GM19438 (cell line): ENCODE results near the gene P4HB.

Experiments used
- ATAC-seq: cut with Tn5 transposase; IDR thresholded peaks from one replicate; pipeline ENCODE4 v1.9.1; 2021; ENCODE audit warnings: low read depth; ENCODE audit not compliant: unreplicated experiment

Gene P4HB

DNA sequence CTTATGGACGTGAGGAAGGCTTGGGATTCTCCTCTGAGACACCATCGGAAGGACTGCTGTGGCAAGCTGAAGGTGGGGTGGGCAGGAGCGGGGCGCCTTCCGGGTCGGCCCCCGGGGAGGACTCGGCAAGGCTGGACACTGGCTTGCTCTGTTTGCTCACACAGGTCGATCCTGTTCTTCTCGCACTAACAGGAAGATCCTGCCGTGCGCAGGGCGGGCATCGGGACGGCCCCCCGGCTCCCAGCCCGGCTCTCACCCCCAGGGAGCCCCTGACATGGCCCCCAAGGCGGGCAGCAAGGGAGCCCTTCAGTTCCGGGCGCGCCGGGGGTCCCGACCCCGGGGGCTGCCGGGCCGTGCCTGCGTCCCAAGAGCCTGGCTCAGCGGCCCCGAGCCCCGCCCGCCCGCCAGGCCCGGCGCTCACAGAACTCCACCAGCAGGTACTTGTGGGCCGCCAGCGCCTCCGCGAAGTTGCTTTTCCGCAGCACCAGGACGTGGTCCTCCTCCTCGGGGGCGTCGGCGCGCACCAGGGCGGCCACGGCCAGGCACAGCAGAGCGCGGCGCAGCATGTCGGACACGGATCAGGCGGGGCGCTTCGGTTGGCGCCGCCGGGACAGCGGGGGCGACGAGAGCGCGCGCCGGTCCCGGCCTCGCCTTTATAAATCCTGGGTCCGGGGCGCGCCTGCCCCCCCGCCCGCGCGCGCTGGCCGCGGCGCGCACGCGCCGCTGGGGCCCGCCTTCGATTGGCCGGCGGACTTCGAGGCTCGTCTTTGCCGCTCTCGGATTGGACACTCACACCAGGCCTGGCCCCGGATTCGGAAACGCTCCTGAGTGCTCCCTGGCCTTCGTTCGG is at the start of gene P4HB:
Gene P4HB (minus strand): TSS at position 630 of the 850 bp plus-strand sequence. CDS start 64 bp downstream, at position 566.
- ATAC-seq, result no peak

DNA sequence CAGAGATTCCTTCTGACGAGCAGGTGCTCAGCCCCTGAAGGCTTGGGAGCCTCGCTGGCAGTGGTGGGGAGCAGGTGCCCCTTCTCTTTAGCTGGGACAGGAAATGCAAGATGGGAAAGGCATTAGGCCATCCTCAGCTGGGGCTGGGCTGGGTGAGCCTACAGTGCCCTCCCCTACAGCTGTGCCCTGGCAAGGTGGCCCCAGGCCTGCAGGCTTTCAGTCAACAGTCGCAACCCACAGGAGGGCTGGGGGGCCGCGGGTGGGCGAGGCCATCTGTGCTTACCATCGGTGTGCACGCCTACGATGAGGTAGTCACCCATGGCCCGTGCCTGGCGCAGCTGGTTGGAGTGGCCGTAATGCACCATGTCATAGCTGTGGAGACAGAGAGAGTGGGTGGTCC is 48.9 kb upstream of the P4HB start:
- ATAC-seq, result no peak

DNA sequence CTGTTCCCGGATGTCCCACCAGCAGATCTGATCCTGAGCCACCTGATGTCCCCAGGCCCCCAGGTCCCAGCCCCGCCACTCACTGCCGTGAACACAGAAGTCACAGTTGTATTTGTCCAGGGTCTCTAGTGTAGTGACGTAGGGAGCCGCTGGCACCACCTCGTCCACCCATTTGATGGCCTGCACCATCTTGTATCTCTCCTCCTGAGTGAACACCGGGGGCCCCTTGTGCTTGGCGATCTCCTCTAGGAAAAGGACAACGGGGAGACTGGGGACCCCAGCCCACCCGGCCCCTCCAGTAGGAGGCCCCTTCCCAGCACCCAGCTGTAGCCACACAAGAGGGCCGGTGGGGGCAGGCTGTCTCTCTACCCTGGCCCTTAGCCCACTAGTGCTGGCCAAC is 48.5 kb upstream of the P4HB start:
- no peak for ATAC-seq

DNA sequence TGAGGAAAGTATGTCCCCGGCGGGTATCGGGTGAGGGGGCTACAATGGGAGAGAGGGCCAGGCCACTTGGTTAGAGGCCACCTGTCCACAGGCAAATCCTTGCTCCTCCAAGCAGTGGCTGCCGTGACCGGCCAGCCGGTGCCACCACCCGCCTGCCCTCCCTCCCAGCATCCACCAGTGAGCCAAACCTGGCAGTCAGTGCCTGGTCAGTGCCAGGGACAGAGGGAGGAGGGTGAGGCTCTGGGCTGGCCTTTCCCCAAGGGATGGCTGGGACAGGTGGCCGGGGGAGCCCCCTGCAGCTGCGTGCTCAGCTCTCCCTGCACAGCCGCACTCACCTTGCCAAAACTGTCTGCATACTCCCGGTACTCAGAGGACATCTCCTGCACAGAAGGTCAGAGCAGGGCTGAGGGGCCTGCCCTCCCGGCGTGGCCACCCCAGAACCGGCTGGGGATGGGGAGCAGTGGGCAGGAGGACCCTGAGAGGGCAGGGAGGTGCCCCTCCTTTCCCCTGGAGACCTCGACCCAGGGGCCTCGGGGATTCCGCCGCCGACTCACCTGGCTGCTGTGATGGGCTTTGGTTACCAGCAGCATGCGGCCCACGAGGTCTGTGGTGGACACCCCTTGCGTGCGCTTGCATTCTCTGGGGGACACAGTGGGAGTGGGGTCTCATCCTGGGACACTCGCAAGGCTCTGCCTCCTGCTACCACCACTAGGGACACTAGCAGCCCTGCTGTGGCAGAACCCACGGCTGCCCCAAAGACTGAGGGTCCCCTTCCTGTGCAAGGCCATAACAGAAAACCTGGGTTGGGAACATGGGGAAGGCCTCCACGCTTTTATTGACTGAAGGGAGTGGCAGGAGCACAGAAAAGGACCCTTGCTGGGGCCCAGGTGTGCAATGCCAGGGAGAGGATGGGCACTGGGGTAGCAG is 47.1 kb upstream of the P4HB start:
- ATAC-seq, result no peak

DNA sequence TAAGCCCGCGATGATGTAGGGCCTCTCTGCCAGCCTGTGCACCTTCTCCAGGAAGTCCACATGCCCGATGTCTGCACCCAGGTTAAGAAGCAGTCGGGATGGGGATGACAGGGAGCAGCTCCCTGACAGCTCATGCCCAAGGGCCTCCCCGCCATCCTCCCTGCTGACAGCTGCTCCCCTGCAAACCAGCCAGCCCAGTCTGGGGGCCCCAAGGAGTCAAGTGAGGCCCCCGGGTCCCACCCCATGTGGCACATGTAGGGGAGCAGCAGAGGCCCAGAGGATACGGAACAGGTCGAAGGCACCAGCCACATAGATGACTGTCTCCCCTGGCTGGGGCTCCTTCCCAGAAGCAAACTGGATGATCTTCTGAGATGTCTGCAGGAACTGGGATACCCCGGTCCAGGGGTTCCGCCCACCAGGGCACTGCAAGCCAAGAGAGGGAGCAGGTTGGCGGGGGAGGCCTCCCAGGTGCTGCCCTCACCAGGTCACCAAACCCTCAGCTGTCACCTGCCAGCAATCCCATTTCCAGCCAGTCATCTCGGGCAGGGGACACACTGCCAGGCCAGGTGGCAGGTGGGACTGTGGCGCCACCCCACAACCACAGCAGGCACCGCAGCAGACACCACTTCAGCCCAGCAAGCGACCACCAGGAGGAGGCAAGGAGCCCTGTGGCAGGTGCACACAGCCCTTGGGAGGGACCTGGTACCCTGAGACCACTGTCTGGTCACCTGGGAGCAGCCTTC is 46.3 kb upstream of the P4HB start:
- ATAC-seq, result no peak

DNA sequence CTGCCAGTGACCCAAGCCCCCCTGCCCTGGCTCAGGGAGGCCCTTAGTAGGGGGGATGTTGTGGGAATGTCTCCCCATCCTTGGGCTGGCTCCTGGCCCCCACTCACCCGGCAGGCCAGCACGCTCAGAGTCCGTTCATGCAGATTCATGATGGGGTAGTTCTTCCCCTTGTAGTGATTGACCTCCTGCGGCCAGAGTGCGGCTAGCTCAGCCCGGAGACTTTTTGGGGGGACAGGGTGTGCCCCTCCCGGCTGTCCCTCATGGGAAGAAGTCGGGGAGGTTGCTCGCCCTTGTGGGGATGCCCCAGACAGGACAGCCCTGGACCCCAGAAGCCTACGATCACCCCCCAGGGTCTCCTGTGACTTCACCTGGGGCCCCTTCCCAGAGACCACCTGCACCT is 45.7 kb upstream of the P4HB start:
- ATAC-seq, result no peak

DNA sequence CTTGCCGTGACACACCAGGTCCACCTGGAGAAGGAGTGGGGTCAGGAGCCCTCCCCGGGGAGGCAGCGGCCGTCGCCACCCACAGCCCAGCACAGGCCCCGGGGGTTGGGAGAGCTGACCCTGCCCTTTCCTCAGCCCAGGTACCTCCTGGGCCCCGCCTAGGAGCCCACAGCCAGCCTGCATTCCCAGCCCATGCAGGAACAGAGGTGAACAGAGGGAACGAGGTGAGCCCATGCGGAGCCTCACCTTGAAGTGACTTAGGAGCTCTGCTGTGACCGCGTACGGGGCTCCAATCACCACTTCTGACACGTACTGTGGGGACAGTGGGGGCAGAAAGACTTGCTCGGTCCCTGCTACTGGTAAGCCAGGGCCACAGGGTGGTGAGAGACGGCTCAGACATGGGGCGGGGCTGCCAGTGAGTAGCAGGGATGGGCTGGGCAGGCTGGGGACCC is 45.1 kb upstream of the P4HB start:
- no peak for ATAC-seq

DNA sequence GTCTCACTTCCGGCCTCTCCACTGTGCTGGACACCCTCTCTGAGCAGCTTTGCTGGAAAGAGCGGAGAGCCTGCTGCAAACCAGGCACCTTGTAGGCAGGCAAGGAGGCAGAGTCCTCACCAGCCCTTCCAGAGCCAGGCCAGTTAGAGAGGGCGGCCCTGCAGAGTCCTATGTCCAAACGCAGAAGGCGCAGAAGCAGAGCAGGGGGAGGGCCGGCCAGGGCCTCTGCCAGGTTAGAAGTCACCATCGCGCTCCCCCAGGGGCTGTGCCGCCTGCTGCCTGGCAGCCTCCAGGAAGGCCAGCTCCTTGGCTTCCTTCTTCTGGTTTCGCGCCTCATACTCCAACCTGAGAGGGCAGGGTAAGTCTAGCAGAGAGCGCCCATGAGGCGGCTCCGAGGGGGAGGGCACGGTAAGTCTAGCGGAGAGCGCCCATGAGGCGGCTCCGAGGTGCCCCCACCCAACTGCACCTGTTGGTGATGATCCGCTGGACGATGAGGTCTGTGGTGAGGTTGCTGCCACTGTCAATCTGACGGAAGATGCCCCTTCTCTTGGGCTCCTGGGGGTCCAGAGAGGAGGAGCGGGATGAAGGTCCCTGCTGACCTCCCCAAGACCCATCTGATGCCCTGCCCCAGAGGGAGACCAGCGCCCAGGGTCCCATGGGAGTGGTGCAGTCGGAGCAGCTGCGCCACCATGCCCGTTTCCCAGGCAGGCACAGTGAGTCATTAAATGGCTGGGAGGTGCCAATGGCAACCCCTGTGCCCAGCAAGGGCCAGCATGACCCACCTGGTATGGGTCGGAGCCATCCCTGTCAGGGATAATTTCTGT is 44.5 kb upstream of the P4HB start:
- ATAC-seq, result no peak

DNA sequence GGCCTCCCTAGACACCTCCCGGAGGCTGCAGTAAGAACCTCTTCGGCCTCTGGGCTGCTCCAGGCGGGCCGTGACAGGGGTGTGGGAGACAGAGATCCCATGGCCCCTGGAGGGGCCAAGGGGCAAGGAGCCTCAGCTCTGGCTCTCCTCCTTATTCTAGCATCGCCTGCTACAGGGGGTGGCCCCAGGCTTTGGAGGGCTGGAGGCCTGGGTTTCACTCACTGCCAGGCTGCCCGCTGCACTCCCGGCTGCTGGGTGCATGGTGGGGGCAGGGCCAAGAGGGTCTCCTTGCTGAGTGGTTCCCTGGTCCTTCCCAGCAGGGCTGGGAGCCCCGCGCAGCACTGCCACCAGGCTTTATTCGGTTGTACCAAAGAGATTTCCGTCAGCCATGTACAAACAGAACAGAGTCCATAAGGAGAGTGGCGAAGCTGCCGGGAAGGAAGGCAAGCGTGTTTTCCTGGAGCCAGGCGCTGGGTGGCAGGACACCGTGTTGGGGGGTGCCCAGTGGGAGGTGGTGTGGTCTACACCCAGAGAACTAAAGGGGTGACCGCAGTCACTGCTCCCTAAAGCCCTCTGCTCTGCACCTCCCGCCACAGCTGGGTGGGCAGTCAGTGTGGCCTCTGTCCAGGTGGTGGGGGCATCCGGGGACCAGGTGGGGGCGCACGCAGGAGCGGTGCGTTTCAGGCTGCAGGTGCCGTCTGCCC is 43.7 kb upstream of the P4HB start:
- no peak for ATAC-seq

DNA sequence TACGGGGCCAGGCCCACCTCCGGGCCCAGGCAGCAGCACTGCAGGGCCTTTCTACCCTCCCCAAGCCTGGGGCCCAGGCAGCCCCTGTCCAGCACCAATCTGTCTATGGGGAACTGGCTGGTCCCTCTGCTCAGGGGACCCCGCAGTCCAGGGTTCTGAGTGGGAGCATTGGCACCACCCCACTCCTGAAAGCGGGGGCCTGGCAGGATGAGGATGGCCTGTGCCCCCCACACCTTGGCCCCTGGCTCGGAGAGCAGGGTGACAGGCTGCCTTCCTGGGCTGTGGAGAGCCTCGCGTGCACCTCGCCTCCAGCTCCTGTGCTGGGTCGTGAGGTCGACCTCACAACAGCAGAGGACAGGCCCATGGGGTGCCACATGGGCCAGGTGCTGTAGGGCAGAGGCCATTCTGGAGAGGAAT is 43.1 kb upstream of the P4HB start:
- ATAC-seq, result no peak

DNA sequence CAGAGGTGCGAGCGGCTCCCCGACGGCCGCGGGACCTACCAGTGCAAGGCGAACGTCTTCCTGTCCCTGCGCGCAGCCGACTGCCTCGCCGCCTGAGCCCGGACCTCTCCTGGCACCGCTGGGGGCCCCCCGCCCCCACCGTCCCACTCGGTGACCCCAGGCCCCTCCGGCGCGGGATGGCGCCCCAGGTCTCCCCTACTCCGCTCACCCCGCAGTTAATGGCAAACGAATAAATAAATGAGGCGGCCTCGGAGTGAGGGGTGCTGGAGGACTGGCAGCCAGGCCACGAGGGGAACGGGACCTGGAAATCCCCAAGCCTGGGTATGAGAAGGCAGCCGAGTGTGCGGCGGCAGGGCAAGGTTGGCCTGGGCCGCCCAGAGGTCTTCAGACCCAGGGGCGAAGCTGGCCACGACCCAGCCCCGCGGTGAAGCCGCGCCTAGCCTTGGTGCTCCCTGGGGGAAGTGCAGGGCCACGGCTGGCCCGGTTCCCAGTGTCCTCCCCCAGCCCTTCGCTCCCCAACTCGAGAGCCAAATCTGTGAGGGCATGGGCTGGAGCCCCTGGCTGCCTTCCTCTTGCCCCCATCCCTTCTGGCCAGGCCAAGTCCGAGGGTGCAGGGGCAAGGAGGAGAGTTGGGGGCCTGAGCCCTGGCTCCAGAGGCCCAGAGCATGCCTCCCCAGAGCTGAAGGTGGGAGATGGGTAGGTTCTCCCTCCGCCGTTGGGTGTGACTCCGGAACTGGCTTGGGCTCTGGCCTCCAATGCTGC is 42.5 kb upstream of the P4HB start:
- ATAC-seq, result no peak

DNA sequence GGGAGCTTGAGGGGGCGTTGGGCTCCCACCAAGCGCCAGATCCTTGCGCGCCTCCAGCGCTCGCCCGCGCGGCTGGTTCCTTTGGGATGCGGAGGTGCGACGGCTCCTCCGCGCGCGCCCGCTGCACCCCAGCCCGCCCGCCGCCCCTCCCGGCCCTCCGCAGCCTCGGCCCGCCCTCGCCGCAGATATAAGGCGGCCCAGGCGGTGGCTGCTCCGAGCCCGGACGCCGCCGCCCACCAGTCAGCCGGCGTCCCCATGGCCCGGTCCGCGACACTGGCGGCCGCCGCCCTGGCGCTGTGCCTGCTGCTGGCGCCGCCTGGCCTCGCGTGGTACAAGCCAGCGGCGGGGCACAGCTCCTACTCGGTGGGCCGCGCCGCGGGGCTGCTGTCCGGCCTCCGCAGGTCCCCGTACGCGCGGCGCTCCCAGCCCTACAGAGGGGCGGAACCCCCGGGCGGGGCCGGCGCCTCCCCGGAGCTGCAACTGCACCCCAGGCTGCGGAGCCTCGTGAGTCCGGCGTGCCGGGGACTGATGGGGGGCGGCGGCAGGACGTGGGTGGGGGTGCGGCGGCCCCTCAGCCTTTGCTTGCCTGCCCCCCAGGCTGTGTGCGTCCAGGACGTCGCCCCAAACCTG is 41.8 kb upstream of the P4HB start, which contains the start of gene NPB:
Gene NPB (plus strand): TSS at position 216 of the 630 bp plus-strand sequence. CDS start 40 bp downstream, at position 256.
- no peak for ATAC-seq

DNA sequence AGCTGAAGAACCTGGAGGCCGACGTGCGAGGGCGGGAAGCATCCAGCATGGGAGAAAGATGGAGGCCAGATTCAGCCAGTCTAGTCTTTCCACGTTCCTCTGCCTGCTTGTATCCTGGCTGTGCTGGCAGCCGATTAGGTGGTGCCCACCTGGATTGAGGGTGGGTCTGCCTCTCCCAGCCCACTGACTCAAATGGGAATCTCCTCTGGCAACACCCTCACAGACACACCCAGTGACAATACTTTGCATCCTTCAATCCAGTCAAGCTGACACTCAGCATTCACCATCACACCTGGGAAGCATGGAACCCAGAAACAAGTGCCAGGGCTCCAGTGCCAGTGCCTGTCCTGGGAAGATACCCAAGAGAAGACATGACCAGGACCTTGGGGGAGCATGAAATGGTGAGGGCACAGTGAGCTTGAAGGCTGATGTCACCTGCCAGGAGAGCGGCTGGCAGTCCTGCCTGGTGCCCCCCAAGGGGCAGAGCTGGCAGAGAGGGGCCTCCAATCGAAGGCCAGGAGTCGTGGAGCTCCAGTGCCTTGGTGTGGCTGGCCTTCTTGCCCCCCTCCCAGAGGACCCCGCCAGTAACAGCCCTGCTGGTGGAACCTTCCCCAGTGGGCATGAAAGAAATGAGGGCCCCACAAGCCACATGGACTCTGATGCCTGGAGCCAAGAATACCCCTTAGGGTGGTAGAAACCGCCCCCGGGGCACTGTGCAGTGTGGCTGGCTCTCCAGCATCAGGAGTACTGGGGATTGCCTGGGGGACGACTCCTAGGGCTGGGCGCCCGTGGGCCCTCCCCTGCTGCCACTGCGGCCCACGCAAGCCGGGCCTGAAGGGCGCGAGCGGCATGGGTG is 41.1 kb upstream of the P4HB start:
- no peak for ATAC-seq

DNA sequence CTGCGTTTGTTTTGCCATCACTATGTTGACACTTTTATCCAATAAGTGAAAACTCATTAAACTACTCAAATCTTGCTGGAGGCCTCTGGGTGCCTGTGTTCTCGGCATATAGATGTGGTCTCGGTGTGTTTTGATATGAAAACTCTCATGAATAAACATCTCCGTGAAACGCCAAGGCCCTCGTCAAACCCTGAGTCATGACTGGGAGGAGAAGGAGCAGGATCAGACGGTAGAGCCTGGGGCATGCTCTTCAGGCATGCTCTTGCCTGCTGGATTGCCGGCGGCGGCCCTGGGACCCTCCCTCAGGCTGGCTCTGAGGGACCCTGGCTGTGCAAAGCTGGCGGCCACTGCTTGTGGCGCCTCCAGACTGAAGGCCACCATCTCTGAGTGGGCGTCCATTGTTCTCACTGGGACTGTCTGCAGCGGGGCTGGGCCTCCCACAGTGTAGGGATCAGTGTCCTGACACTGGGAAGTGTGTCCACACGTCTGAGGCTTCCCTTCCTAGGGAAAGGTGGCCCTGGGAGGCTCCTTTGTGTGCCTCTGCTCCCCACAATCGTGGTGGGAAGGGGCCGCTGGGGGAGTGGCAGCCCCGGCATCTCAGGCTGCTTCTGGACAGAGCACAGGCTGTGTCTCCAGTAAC is 40.0 kb upstream of the P4HB start:
- no peak for ATAC-seq

DNA sequence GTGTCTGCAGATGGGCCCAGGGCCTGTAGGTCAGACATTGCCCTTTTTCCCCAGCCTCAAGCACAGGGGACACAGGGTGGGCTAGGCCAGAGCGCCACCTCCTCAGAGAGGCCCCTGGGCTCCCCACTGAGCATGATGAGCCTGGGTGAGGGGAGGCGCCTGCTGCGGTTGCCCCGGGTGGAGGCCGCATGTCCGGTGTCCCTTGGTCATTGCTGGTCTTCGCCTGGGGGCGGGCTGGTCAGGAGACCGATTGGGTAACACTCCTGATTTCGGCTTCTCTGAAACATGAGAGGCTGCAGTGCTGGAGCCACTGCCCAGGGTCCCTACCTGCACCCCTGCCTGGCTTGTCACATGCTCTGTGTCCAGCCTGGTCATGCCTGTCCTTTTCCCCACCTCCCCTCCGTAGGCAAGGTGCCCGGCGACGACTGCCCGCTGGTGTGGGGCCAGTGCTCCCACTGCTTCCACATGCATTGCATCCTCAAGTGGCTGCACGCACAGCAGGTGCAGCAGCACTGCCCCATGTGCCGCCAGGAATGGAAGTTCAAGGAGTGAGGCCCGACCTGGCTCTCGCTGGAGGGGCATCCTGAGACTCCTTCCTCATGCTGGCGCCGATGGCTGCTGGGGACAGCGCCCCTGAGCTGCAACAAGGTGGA is 39.3 kb upstream of the P4HB start:
- ATAC-seq, result no peak

DNA sequence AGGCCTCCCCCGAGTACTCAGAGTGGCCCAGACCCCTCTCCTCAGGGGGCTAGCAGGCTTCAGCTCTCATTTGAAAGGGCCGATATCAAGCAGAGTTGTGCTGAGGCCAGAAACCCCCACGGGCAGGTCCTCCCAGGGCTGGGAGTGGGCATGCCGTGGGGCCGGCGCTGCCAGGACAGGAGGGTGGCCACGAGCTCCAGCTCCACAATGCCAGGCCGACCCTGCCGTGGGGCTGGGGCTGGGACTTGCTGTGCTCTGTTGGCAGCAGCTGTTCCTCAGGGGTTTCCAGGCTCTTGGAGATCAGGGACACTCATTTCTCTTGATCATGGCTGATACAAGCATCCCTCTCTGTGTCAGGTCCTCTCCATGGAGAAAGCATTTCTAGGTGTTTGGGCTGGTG is 38.5 kb upstream of the P4HB start:
- ATAC-seq, result no peak
